Stimulated activated CD4-positive, alpha-beta T cell treated with anti-CD3 and anti-CD28 coated beads, TNF-alpha, amount 100 ng/mL, for 48 hours (primary cell): ENCODE measurements around the gene L1CAM.

ENCODE experiments used
- DNase-seq, 3 donors: peaks; one replicate each; pipeline ENCODE4 v3.0.0-alpha.2; 2020; ENCODE audit warnings: low read depth in 3 of 3

The L1CAM gene, protein sequence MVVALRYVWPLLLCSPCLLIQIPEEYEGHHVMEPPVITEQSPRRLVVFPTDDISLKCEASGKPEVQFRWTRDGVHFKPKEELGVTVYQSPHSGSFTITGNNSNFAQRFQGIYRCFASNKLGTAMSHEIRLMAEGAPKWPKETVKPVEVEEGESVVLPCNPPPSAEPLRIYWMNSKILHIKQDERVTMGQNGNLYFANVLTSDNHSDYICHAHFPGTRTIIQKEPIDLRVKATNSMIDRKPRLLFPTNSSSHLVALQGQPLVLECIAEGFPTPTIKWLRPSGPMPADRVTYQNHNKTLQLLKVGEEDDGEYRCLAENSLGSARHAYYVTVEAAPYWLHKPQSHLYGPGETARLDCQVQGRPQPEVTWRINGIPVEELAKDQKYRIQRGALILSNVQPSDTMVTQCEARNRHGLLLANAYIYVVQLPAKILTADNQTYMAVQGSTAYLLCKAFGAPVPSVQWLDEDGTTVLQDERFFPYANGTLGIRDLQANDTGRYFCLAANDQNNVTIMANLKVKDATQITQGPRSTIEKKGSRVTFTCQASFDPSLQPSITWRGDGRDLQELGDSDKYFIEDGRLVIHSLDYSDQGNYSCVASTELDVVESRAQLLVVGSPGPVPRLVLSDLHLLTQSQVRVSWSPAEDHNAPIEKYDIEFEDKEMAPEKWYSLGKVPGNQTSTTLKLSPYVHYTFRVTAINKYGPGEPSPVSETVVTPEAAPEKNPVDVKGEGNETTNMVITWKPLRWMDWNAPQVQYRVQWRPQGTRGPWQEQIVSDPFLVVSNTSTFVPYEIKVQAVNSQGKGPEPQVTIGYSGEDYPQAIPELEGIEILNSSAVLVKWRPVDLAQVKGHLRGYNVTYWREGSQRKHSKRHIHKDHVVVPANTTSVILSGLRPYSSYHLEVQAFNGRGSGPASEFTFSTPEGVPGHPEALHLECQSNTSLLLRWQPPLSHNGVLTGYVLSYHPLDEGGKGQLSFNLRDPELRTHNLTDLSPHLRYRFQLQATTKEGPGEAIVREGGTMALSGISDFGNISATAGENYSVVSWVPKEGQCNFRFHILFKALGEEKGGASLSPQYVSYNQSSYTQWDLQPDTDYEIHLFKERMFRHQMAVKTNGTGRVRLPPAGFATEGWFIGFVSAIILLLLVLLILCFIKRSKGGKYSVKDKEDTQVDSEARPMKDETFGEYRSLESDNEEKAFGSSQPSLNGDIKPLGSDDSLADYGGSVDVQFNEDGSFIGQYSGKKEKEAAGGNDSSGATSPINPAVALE

DNA sequence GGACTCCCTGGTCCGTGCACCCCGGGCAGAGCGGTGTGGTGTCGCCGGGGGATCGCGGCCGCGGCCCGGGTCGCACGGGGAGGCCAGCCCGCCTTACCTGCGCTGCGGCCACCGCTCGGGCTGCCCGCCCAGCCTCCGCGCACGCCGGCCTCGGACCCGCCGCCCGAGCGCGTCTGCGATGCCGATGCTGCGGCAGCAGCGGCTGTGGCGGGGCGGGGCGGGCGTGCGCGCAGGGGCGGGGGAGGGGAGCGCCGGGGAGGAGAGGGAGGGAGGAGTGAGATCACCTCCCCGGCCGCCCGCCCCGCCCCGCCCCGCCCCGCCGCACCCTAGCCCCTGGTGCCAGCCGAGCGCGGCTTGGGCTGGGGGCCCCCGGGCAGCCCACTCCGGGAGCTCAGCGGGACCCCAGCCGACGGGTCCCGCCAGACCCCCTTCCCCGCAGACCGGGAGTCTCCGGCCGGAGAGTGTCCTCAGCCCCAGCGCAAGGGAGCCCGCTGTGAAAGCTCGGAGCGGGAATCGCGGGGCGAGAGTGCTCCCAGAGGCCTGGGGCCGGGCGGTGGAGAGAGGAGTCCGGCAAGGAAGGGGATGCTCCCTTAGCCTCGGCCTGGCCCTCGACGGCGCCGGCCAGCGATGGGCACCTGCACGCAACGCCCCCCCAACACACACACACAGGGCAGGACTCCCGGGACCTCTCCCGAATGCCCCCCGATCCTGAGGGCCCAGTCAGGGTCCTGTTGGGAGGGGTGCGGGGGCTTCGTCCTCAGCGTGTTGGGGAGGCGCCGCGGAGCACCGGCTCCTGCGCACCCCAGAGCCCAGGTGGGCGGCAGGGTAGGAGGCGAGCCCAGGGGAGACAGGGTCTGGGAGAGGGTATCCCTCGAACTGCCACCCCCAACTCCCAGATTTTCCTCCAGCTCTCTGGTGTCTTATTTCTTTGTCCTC lies at the start of gene L1CAM:
TSS of gene L1CAM (minus strand) at position 206 of the 936 bp plus-strand sequence. CDS start 10,337 bp downstream, outside the sequence.
- DNase-seq, result no peak

DNA sequence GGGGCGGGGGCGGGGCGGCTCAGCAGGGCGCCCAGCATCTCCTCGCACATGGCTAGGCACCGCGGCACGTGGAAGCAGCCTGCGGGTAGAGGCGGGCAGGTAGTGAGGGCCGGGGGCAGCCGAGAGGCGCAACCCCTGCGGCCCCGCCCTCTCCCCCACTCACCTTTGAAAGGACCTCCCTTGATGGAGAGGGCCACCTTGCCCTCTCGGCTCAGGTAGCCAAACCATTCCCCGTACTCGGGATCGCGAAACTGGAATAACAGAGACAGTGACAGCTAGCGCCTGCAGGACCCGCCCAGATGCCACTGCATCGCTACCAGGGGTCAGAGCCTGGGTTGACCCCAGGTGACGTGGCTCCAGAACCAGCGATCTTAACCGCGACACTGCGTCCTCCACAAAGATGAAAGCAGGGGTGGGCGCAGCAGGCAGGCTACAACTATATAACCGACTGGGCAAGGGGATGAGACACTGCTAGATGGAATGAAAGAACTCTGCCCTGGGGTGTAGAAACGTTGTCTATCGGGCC lies 49.4 kb upstream of the L1CAM start:
- no peak for DNase-seq

DNA sequence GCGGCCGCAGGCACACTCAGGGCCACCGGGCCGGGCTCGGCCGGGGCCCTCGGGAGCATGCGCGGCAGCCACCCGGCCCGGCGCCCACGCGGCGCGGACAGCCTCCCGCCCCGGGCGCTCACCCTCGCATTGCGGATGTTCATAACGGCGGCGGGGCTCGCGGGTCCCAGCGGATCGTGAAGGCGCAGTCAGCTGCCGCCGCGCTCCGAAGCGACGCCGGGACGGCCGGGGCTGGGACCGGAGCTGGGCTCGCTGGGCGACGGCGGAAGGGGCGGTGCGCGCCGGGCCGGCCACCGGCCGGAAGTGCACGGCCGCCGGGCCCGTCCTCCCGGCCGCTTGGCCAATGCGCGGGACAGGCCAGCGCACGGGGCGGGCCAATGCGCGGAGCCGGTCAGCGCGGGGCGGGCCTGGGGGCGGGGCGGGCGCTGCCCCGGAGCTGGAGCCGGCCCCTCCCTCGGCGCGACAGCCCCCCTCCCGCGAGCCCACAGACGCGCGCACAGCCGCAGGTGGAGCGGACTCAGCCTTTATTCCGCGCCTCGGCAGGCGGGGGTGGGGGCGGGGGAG lies 48.9 kb upstream of the L1CAM start, which contains the start of gene NAA10:
TSS of gene NAA10 (minus strand) at position 276 of the 564 bp plus-strand sequence. CDS start at position 143, 133 bp downstream.
- DNase-seq, result peak in 2 of 3 donors; percentile 34 to 44

DNA sequence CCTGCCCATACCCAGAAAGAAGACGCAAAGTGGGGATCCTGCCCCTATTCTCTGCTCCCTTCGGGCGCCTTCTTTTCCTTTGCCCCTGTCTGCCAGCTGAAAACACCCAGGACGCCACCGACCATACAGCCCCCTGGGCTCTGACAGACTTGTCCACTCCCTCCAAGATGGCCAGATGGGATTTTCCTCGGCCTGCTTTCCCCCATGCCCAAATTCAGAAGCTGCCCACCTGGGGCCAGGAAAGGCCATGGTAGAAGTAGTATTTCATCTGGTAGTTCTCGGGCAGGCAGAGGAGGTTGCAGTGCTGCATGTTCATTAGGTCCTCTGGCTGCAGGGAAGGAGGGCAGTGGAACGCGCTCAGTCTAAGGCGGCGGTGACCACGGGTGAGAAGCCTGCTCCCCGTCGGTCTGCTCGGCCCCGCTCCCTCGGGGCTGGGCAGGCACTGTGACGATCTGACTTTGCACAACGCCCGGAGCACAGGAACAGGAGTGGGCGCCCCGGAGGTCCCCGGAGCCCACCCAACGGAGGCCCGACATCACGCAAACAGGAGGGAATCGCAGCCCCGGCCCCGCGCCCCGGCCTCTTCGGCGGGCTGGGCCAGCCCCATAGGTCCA lies 48.3 kb upstream of the L1CAM start:
- no peak for DNase-seq

DNA sequence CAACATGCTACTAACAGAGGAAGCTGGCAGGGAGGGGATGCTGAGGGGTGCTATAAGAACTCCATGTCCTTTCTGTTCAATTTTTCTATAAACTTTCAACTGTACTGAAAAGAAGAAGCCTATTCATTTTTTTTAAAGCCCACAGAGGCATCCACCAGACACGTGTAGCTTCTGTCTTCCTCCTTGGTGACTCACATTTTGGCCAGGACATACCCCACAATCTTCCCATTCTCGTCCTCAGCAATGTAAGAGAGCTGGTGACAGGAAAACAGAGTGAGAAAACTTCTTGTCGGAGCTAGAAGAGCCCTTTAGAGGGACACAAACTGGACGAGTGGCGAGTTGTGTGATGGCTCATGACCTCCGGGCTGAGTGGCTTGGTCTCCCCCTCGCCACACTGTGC lies 47.8 kb upstream of the L1CAM start:
- DNase-seq, result no peak

DNA sequence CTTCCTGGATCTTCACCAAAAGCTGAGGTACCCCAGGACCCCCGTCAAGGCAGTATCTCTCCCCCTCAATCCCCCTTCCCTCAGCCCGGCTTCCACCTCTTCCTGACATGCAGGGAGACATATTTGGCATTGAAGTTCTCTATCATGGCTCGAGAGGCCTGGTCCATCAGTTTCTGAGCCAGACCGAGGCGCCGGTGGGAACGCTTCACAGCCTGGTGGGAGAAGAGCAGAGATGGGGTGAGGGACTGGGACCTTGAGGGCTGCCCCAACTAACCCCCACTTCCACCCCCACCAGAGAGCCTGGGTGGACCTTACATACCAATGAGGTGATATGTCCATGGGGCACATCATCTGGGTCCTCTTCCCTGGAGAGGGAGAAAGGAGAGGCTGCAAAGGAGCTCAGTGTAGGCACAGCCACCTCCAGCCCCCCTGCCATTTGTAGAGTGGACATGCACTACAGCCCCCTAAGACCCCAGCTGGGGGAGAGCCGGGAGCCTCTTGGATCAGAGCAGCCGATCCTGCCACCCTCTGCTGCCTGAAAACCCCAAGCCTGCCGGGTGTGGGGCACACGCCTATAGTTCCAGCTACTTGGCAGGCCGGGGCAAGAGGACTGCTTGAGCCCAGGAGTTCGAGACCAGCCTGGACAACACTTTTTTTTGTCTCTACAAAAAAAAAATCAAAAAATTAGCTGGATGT lies 46.4 kb upstream of the L1CAM start:
- no peak for DNase-seq

DNA sequence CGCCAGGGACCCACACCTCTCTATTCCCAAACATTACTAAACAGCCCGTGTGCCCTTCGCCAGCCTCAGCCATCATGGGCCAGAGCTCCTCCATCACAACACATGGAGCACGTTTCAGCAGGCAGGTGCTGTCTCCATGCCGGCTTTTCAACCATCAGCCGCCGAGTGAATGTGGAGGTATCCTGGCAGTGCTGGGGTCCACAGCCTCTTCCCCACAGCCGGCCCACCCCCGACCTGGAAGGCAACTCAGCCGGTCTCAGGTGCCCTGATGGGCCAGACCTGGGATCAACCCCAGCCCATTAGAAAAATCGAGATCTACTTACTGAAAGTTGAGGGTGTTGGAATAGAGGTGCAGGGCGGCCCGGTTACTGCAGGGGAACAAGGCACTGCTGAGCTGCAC lies 45.8 kb upstream of the L1CAM start:
- no peak for DNase-seq

DNA sequence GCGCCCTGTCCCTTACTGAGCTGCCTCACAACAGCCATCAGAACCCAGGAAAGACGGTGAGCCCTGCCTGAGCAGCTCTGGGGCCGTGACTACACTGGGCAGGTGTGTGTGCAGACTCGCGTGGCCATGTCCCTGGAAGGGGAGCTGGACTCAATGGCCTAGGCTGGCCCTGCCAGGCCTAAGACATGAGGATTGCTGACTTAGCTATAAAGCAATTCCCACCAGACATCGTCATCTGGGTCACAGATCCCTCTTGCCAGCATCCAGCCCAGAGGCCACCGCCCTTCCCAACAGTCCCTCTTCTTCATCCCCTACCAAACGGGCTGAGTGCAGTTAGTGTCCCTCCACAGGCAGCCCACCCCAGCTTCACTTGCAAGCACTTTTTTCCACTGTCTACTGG lies 45.2 kb upstream of the L1CAM start:
- no peak for DNase-seq

DNA sequence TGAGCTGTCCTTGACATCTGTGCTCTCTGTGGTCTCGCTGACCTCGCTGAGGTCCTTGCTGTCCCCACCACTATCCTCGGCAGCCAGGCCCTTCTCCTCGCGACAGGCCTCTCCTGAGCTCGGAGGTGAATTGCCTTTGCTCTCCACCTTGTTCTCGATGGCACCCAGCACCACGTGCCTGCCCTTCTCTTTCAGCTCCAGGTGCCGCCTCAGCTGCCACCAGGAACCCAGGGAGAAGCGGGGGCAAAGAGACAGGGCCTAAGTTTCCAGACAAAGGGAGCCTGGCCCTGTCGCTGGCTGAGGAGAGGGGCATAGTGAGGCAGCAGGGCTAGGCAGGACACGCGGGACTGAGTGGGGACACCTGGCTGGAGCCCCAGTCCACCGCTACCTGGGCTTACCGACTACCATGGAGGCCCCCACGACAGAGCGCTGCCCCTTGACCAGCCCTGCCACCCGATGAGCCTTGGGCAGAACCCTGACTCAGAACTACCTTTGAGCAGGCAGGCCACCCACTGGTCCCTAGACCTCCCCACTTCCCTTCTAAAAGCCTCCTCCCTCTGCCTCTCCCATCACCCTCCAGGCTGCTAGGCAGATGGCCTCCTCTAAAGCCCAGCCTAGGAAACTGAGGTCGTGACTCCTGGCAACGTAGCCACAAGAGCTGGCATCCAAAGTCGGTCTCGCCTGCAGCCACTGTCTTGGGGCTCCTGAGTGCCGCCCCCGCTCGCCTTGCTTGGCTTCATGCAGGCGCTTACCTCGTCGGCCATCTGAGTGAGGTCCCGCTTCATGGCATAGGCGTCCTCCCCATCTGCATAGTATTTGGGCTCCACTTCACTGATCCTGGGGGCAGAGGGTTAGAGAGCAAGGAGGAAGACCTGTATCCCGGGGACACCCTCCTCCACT lies 44.3 kb upstream of the L1CAM start:
- DNase-seq, result no peak

DNA sequence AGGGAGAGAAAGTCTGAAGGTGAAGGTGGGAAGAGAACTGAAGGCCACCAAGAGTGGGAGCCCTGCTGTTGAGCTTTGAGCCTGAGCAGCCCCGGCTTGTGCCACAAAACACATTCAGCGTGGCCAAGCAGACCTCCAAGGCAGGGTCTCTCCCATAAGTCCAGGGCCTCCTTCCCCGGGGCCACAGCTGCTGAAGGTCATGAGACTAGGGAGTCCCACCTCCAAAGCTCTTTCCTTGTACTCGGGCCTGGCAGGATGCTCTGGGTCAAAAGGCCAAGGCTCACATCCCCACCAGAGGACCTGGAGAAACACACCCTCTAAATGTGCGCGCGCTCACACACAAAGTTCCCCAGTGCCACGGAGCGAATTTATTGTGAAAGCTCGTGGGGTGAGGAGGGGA lies 43.6 kb upstream of the L1CAM start:
- DNase-seq, result no peak

DNA sequence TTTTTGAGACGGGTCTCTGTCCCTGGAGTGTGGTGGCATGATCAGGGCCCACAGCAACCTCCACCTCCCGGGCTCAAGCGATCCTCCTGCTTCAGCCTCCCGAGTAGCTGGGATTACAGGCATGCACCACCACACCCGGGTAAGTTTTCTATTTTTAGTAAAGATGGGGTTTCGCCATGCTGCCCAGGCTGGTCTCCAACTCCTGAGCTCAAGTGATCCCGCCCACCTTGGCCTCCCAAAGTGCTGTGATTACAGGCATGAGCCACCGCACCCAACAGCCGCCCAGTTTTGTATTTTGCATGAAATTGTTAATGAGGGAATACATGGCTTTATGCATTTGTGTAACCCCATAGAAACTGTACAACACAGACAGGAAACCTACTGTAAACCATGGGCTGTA lies 42.9 kb upstream of the L1CAM start:
- no peak for DNase-seq

DNA sequence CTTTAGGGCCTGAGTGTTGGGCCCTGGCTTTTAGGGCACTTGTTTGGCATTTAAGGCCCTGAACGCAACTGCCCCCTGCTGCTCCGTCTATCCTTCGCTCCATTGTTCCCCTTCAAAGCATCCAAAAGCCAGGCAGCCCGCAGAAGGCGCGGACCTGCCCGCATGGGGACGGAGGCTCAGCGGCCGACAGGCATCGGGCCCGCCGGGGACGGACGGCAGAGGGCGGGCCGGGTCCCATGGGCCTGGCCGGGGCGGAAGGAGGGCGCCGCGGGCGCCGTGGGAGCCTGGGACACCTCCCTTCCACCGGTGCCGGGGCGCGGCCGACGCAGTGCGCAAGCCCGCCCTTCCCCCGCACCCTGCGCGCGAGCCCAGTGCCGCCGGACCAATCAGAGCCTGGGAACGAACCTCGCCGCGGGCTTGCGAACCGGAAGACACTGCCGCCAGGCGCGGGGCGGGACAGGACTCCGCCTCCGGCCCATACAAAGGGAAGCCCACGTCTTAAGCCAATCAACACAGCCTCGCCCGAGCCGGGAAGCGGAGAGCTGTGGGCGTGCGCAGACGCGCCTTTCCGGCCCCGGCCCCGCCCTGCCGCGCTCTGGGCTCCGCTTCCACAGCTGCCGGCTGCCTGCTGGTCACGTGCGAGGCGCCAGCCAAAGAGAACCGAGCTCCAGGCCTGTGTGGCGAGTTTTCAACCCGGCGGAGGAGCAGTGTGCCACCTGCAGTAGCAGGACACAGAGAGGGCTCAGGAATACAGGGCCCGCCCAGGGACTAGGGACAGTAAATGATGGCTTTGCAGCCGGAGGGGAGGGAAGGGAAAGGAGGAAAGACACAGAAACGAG lies 42.2 kb upstream of the L1CAM start:
- DNase-seq, result peak; percentile 77 to 90 (median 88)

DNA sequence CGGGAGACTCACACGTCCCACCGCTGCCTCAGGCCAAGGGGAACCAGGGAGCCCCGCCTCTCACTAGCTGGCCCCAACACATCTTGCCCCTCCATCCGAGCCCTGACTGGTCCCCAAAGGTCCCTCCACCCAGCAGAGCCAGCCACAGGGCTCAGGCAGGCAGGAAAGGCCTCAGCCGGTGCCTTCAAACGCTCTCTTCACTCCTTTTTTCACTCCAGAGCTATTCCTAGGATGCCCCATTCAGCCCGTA lies 41.6 kb upstream of the L1CAM start:
- DNase-seq, result no peak

DNA sequence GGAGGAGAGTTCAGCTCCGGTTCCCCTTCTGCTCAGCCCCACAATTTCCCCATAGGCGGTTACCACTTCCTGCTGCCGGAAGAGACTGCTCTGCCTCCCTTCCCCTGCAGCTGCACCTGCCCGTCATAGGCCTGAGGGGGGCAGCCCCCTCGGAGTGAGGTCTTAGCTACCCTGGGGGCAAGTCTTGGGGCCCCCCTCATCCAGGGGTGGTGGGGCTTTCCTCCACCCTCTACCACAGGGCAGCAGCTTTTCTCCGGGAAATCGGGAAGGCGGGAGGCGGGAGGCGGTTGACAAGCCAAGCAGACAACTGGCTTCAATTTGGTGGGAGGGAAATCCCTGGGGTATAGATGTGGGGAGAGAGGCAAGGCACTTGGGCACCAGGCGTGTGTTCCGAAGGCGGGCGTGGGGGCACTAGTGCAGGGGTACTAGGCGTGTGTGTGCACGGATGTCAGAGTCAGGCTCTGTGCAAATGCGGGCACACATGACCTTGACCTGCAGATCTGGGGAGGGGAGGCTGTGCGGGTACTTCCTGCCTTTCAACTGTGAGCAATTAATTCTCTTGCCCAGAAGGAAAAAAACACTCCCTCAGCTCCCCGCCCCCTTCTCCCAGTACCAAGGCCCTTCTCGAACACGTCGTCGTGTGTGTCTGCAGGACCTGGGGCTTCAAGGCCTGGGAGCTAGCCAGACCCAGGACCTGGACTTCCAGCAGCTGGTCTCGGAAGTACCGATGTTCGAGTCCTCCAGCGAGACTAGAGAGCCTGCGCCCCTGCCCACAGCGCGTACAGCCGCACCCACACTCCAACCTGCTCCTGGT lies 41.1 kb upstream of the L1CAM start:
- DNase-seq, result peak in 2 of 3 donors; percentile 31 to 60

DNA sequence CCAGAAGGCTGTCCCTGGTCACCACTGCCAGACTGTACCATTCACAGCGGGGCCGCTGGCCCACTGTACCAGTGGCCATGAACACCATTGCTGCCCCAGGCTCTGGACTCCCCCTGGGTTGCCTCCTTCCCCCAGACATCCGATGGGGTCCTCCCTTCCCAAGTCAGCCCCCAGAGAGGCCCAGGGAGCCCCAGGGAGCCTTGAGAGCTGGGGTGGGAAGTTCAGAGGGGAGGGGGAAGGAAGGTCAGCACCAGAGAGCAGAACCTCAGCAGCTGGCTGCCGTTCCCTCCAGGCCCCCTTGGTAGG lies 40.5 kb upstream of the L1CAM start:
- DNase-seq, result no peak

DNA sequence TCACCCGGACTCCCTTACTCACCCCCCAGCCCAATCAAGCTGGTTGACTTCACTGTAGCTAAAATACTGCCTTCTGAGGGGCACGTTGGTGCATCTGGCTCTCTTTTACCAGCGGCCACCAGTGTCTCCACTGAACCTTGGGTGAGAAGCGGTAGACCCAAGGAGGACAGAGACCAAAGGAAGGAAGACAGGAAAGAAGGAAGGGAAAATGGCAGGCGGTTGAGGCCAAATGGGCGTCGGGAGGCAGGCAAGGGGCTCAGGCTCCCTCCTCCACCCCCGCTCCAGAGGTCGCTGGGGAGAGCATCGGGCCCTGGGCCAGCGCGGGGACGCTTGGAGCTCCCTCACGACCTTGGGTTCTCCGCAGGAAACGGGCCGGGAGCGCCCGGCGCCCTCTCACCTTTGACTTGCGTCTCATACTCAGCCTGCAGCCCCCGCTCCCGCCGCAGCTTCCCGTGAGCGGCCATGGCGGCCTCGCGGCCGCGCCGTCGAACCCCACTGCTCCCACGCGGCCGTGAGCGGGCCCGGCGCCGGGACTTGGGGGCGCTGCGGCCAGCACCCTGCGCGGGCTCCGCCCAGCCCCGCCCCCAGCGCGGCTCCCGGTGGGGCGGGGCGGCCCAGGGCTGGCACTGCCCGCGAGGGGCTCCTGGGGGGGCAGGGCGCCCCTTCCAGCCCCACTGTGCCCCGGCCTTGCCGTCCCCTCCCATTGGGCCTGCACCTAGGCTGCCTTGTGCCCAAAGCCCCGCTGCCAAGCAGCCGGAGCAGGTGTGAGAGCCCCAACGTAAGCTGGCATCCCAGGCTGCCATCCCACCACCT lies 40.0 kb upstream of the L1CAM start, which contains the start of gene ARHGAP4:
TSS of gene ARHGAP4 (minus strand) at position 526 of the 813 bp plus-strand sequence. CDS start at position 464, 62 bp downstream.
- DNase-seq, result peak in 1 of 3 donors; percentile 32
